GM18505 (cell line): ENCODE data around the gene CCAR1.
"Not testable (repeated sequence)": the region's sequence is repeated elsewhere in the genome, so short reads cannot be mapped to it uniquely, and the experiment has no call there.

Experiments
- ATAC-seq: cut with Tn5 transposase; IDR thresholded peaks from one replicate; pipeline ENCODE4 v1.9.1; 2021; ENCODE audit not compliant: unreplicated experiment
- POLR2A ChIP-seq: IDR thresholded peaks from 4 replicates; pipeline ENCODE4 v1.6.1; 2011; ENCODE audit warnings: borderline replicate concordance; ENCODE audit not compliant: insufficient read depth, insufficient read length; ENCODE audit errors: extremely low read depth

CCAR1 gene

GRCh38 chr10:68735119-68735518 lies 14.1 kb downstream of the CCAR1 start:
- no peak for TF ChIP-seq POLR2A

GRCh38 chr10:68735739-68736138 lies 14.7 kb downstream of the CCAR1 start:
- not testable (repeated sequence) for ATAC-seq

More at GRCh38 chr10:68735119-68735518, 14.1 kb downstream of the CCAR1 start:
- no peak for ATAC-seq

- not testable (repeated sequence) for ATAC-seq
Observed at GRCh38 chr10:68740676-68741075, 19.6 kb downstream of the CCAR1 start.

- no peak for TF ChIP-seq POLR2A
- ATAC-seq = no peak
Observed at GRCh38 chr10:68742397-68742796, 21.4 kb downstream of the CCAR1 start.

GRCh38 chr10:68752711-68753350 lies 31.8 kb downstream of the CCAR1 start:
- no peak for TF ChIP-seq POLR2A
- ATAC-seq = no peak

- no peak for ATAC-seq
- no peak for TF ChIP-seq POLR2A
Observed at GRCh38 chr10:68756246-68756645, 35.2 kb downstream of the CCAR1 start.

GRCh38 chr10:68756766-68757165 lies 35.7 kb downstream of the CCAR1 start:
- no peak for ATAC-seq
- TF ChIP-seq POLR2A = no peak

GRCh38 chr10:68759223-68759863 lies 38.3 kb downstream of the CCAR1 start:
- ATAC-seq = no peak
- no peak for TF ChIP-seq POLR2A

- ATAC-seq = no peak
- TF ChIP-seq POLR2A = no peak
Observed at GRCh38 chr10:68759967-68760366, 38.9 kb downstream of the CCAR1 start.

GRCh38 chr10:68767407-68767806 lies 46.4 kb downstream of the CCAR1 start:
- ATAC-seq = not testable (repeated sequence)

GRCh38 chr10:68781613-68782574 lies 60.9 kb downstream of the CCAR1 start:
- ATAC-seq = no peak
- TF ChIP-seq POLR2A = no peak

GRCh38 chr10:68784476-68784875 lies 63.4 kb downstream of the CCAR1 start:
- no peak for TF ChIP-seq POLR2A
- no peak for ATAC-seq

- no peak for ATAC-seq
- no peak for TF ChIP-seq POLR2A
Observed at GRCh38 chr10:68787813-68788212, 66.8 kb downstream of the CCAR1 start.

GRCh38 chr10:68790476-68790875 lies 69.4 kb downstream of the CCAR1 start:
- TF ChIP-seq POLR2A = no peak
- no peak for ATAC-seq
